WI38 (cell line): ENCODE measurements around the gene TNFAIP8L2.
"Not testable (repeated sequence)": the region's sequence is repeated elsewhere in the genome, so short reads cannot be mapped to it uniquely, and the experiment has no call there.

Experiments used
- H3K4me3 ChIP-seq: 2 replicates; pipeline ENCODE4 v1.5.1; 2011; ENCODE audit warnings: low read depth, mild to moderate bottlenecking, control low read depth, low read length
- TF ChIP-seq, protein P1 (sequence below): IDR thresholded peaks from 2 replicates; pipeline ENCODE4 v1.5.1; 2012; ENCODE audit warnings: low read depth, mild to moderate bottlenecking, control low read depth, low read length

The TNFAIP8L2 gene

DNA sequence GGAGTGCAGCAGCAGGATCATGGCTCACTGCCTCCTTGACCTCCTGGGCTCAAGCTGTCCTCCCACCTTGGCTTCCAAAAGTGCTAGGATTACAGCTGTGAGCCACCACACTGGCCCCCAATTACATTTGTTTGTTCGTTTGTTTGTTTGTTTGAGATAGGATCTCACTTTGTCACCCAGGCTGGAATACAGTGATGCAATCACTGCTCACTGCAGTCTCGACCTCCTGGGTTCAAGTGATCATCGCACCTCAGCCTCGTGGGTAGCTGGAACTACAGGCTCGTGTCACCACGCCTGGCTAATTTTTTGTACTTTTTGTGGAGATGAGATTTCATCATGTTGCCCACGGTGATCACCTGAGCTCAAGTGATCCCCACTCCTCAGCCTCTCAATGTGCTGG is 35.6 kb downstream of the TNFAIP8L2 start:
- TF ChIP-seq, protein P1, sequence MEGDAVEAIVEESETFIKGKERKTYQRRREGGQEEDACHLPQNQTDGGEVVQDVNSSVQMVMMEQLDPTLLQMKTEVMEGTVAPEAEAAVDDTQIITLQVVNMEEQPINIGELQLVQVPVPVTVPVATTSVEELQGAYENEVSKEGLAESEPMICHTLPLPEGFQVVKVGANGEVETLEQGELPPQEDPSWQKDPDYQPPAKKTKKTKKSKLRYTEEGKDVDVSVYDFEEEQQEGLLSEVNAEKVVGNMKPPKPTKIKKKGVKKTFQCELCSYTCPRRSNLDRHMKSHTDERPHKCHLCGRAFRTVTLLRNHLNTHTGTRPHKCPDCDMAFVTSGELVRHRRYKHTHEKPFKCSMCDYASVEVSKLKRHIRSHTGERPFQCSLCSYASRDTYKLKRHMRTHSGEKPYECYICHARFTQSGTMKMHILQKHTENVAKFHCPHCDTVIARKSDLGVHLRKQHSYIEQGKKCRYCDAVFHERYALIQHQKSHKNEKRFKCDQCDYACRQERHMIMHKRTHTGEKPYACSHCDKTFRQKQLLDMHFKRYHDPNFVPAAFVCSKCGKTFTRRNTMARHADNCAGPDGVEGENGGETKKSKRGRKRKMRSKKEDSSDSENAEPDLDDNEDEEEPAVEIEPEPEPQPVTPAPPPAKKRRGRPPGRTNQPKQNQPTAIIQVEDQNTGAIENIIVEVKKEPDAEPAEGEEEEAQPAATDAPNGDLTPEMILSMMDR, result no peak
- H3K4me3 ChIP-seq, result no peak overlapping the region

DNA sequence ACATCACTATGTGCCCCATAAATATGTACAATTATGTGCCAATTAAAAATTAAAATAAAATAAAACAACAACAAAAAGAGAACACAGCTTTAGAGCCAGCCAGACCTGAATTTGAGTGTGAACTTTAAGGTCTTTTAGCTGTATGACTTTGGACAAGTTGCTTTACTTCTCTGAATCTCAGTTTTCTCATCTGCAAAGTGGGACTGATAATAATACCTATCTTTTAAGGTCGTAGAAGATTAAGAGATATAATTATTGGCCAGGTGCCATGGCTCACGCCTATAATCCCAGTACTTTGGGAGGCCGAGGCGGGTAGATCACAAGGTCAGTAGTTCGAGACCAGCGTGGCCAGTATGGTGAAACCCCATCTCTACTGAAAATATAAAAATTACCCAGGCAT is 36.9 kb downstream of the TNFAIP8L2 start:
- no peak overlapping the region for H3K4me3 ChIP-seq
- TF ChIP-seq, protein P1, result no peak

DNA sequence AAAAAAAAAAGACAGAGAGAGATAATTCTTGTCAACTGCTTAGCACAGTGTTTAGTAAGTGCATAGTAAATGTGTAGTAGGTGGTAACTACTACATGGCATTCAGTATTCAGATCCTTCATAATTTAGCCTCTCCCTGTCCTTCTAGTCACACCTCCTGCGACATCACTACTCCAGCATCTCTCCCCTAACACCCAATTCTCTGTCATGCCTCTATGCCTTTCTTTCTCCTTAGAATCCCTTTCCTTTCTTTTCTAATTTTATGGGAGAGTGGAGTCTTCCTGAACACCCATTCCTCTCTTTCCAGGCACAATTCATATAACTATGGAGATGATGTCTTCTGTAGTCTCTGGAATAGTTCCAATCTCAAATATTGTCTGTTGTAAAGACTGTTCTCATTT is 37.4 kb downstream of the TNFAIP8L2 start:
- no peak overlapping the region for H3K4me3 ChIP-seq
- TF ChIP-seq, protein P1, result no peak

DNA sequence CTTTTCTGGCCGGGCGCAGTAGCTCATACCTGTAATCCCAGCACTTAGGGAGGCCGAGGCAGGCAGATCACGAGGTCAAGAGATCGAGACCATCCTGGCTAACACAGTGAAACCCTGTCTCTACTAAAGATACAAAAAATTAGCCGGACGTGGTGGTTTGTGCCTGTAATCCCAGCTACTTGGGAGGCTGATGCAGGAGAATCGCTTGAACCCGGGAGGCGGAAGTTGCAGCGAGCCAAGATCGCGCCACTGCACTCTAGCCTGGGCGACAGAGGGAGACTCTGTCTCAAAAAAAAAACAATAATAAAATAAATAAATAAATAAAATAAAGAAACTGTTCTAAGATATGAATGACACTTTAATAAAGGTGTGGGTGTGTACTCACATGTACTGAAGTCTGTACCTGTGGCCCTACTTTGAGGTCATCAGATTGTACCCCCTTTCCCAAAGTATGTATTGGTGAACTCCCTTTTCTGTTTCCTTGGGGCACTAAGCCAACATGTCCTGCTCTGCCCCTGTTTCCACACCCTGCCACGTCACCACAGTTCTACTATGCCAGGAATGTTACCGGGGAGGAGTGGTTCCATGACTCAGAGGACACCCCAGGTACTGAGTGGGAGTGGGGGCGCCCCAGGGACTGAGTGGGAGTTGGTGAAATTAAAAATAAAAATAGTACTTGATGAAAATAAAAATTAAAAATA is 38.6 kb downstream of the TNFAIP8L2 start:
- not testable (repeated sequence) for H3K4me3 ChIP-seq

DNA sequence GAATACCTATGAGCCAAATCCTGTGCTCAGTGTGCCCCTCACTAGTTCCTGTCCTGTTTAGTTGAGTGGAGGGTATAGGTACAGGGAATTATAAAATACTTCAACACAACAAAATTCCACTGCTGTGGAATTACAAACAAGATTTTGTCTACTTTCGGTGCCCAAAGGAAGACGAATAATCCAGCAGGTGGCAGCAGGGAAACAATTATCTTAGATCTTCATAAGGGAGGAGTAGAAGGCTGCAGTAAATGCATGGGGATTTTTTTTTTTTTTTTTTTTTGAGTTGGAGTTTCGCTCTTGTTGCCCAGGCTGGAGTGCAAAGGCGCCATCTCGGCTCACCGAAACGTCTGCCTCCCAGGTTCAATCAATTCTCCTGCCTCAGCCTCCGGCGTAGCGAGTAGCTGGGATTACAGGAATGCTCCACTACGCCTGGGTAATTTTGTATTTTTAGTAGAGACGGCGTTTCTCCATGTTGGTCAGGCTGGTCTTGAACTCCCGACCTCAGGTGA is 39.9 kb downstream of the TNFAIP8L2 start:
- TF ChIP-seq, protein P1, result peak; percentile 13; the same call in 1 of the 2 replicates
- no peak overlapping the region for H3K4me3 ChIP-seq

DNA sequence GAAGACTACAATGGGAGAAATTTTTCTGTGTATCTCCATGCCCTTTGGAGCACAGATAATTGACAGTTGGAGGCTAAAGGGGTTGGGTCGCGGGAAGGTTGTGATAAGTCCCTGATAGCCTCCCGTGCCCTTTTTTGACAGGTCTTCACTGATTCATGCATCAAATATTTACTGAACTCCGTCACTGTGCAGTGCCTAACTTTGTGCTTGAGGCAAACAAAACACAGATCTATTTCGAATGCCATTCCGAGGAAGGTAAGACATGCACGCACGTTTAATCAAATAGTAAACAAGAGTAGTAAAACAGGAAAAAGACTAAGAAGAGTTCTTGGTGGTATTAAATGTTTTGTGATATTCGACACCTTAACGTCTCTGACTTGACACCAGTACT is 41.4 kb downstream of the TNFAIP8L2 start:
- TF ChIP-seq, protein P1, result no peak
- H3K4me3 ChIP-seq, result peak overlapping the region; percentile 86

DNA sequence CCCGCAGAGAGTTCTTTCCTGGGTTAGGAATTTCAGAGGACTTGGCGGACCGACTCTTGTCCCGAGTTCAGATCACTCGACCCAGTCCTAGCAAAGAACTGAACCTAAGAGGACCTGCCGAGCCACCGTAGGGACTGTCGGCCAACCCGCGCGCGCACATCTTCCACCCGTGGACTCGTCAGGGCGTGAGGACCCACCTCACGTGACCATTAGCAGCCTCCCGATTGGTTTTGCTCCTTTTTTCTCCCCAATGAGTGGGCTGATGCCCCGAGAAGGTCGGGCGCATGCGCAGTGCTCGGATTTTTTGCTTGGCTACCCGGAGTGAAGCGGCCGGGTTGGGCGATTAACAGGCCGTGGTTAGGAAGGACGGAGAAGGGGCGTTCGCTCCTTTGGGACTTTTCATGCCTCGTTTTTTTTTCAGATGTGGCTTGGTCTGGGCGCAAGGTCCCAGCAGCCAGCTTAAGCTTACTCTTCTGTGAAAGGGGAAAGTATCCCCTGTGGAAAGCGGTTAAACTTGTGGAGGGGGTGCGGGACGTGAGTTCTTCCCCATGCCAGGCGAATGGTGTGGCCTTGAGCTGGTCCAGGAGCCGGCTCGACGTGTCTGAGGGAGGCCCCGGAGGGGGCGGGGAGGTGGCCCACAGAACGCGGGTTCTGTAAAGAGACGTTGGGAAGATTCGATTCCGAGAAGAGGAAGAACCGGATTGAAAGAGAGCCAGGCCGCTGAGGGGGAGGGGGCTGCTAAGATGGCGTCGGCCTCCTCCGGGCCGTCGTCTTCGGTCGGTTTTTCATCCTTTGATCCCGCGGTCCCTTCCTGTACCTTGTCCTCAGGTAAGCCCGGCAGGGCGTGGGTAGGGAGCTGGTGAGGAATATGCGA is 42.0 kb downstream of the TNFAIP8L2 start, which contains the start of gene PIP5K1A:
TSS of gene PIP5K1A (plus strand) at position 299 of the 874 bp plus-strand sequence. CDS start at position 744, 445 bp downstream.
- TF ChIP-seq, protein P1, result no peak
- H3K4me3 ChIP-seq, result peak within 1 kb of the TSS; percentile 86
